NCI-H69 (cell line): Measurements from ENCODE around the gene TMEM163.
"Not testable (repeated sequence)": the region's sequence is repeated elsewhere in the genome, so short reads cannot be mapped to it uniquely, and the experiment has no call there.

Source experiments
- DNase-seq: peaks from one replicate; lab custom pipeline; 2025; lab: John Stamatoyannopoulos, UW

Gene TMEM163

GRCh38 chr2:134536296-134536695 lies 182.5 kb downstream of the TMEM163 start:
- DNase-seq, result peak; percentile 100

GRCh38 chr2:134532537-134532936 lies 186.3 kb downstream of the TMEM163 start:
- peak; percentile 100 for DNase-seq

GRCh38 chr2:134527381-134527780 lies 191.4 kb downstream of the TMEM163 start:
- no peak for DNase-seq

GRCh38 chr2:134522496-134523455 lies 196.0 kb downstream of the TMEM163 start:
- DNase-seq, result peak; percentile 100

- no peak for DNase-seq
Measured at GRCh38 chr2:134518101-134518500, 200.7 kb downstream of the TMEM163 start.

GRCh38 chr2:134515137-134515536 lies 203.7 kb downstream of the TMEM163 start:
- DNase-seq, result no peak

- DNase-seq, result no peak
Measured at GRCh38 chr2:134513465-134513804, 205.4 kb downstream of the TMEM163 start.

GRCh38 chr2:134512734-134513464 lies 205.9 kb downstream of the TMEM163 start:
- DNase-seq, result no peak

GRCh38 chr2:134508391-134508790 lies 210.4 kb downstream of the TMEM163 start:
- DNase-seq, result peak; percentile 88

GRCh38 chr2:134507697-134508096 lies 211.1 kb downstream of the TMEM163 start:
- DNase-seq, result no peak

- not testable (repeated sequence) for DNase-seq
Measured at GRCh38 chr2:134507159-134507558, 211.6 kb downstream of the TMEM163 start.

GRCh38 chr2:134505446-134505845 lies 213.4 kb downstream of the TMEM163 start:
- DNase-seq, result peak; percentile 63

- no peak for DNase-seq
Measured at GRCh38 chr2:134504586-134505336, 214.0 kb downstream of the TMEM163 start.

- no peak for DNase-seq
Measured at GRCh38 chr2:134502104-134502503, 216.7 kb downstream of the TMEM163 start.

GRCh38 chr2:134501476-134502091 lies 217.2 kb downstream of the TMEM163 start:
- no peak for DNase-seq

- peak; percentile 26 for DNase-seq
Measured at GRCh38 chr2:134500211-134500935, 218.4 kb downstream of the TMEM163 start.

- peak; percentile 19 for DNase-seq
Measured at GRCh38 chr2:134499307-134499926, 219.4 kb downstream of the TMEM163 start.

GRCh38 chr2:134498654-134499053 lies 220.1 kb downstream of the TMEM163 start:
- DNase-seq, result no peak

GRCh38 chr2:134493797-134494196 lies 225.0 kb downstream of the TMEM163 start:
- DNase-seq, result no peak

GRCh38 chr2:134491771-134492441 lies 226.9 kb downstream of the TMEM163 start:
- DNase-seq, result peak; percentile 82
